Erythroblast (primary cell): ENCODE data around the gene OR51A2.

Source experiments
- DNase-seq, 2 experiments: peaks; one replicate each; lab custom pipeline; 2025; lab: John Stamatoyannopoulos, UW
- GATA1 ChIP-seq: IDR thresholded peaks from 2 replicates; pipeline ENCODE4 v1.6.1; 2011; ENCODE audit warnings: low read depth, mild to moderate bottlenecking, control low read depth, low read length, moderate library complexity
- POLR2A ChIP-seq: IDR thresholded peaks from 2 replicates; pipeline ENCODE4 v1.6.1; 2011; ENCODE audit warnings: mild to moderate bottlenecking, low read length

OR51A2 gene

GRCh38 chr11:4926608-4927007, 28.9 kb downstream of the OR51A2 start:
- TF ChIP-seq POLR2A (no peak), GATA1 (no peak)
- DNase-seq = no peak

- DNase-seq = no peak
- TF ChIP-seq GATA1 (no peak), POLR2A (no peak)
Observed at GRCh38 chr11:4924239-4924638, 31.3 kb downstream of the OR51A2 start, which contains the start of gene OR51G1. TSS of gene OR51G1 (minus strand) at chr11:4924339. CDS start at chr11:4924339, 0 bp downstream.

GRCh38 chr11:4922304-4922703, 33.2 kb downstream of the OR51A2 start:
- TF ChIP-seq GATA1 (no peak), POLR2A (no peak)
- DNase-seq = no peak

- DNase-seq = no peak
- TF ChIP-seq POLR2A = no peak
- TF ChIP-seq GATA1 = no peak
Observed at GRCh38 chr11:4921796-4922195, 33.7 kb downstream of the OR51A2 start.

GRCh38 chr11:4919250-4919649, 36.3 kb downstream of the OR51A2 start, which contains the start of gene OR51G2:
TSS of gene OR51G2 (minus strand) at chr11:4919350. CDS start at chr11:4915663, 3,687 bp downstream.
- DNase-seq = no peak
- TF ChIP-seq GATA1 (no peak), POLR2A (no peak)

GRCh38 chr11:4916581-4916980, 38.9 kb downstream of the OR51A2 start:
- DNase-seq = no peak
- no peak for TF ChIP-seq GATA1
- no peak for TF ChIP-seq POLR2A
